Osteocyte (in vitro differentiated cells): ENCODE data around the gene GLT6D1. TPM values are rescaled to one million over a fixed set of nuclear protein-coding genes. Genes with fewer than 3 reads are reported as not detected.

Experiments
- DNase-seq: peaks from one replicate; pipeline ENCODE4 v3.0.0; 2021; ENCODE audit warnings: mixed read lengths; ENCODE audit not compliant: unreplicated experiment; ENCODE audit errors: extremely low spot score
- H3K27ac Mint-ChIP-seq: one replicate; pipeline ENCODE4 v1.8.0; 2021; ENCODE audit warnings: mild to moderate bottlenecking, mixed read lengths; ENCODE audit not compliant: unreplicated experiment
- H3K27me3 Mint-ChIP-seq: one replicate; pipeline ENCODE4 v1.8.0; 2021; ENCODE audit warnings: mixed read lengths; ENCODE audit not compliant: unreplicated experiment
- H3K36me3 Mint-ChIP-seq: one replicate; pipeline ENCODE4 v1.8.0; 2021; ENCODE audit warnings: mixed read lengths; ENCODE audit not compliant: unreplicated experiment
- H3K4me1 Mint-ChIP-seq: one replicate; pipeline ENCODE4 v1.8.0; 2021; ENCODE audit warnings: mixed read lengths; ENCODE audit not compliant: unreplicated experiment
- H3K4me3 Mint-ChIP-seq: one replicate; pipeline ENCODE4 v1.8.0; 2021; ENCODE audit warnings: mild to moderate bottlenecking, moderate library complexity, mixed read lengths; ENCODE audit not compliant: unreplicated experiment
- H3K9me3 Mint-ChIP-seq: one replicate; pipeline ENCODE4 v1.8.0; 2021; ENCODE audit warnings: mixed read lengths; ENCODE audit not compliant: unreplicated experiment
- total RNA-seq: library from RNA; stranded (reverse); gene quantifications from 2 replicates; pipeline ENCODE4 v1.2.1, GENCODE V29; 2021
- TF ChIP-seq, protein P1 (sequence below): fragments of 200-600 bp; sonication (generic); IDR thresholded peaks from 2 replicates; pipeline ENCODE4 v1.5.0; 2021; ENCODE audit warnings: antibody characterized with exemption, mild to moderate bottlenecking, moderate library complexity

The GLT6D1 gene
- total RNA-seq, 1 donor from 2014 or later: not detected

DNA sequence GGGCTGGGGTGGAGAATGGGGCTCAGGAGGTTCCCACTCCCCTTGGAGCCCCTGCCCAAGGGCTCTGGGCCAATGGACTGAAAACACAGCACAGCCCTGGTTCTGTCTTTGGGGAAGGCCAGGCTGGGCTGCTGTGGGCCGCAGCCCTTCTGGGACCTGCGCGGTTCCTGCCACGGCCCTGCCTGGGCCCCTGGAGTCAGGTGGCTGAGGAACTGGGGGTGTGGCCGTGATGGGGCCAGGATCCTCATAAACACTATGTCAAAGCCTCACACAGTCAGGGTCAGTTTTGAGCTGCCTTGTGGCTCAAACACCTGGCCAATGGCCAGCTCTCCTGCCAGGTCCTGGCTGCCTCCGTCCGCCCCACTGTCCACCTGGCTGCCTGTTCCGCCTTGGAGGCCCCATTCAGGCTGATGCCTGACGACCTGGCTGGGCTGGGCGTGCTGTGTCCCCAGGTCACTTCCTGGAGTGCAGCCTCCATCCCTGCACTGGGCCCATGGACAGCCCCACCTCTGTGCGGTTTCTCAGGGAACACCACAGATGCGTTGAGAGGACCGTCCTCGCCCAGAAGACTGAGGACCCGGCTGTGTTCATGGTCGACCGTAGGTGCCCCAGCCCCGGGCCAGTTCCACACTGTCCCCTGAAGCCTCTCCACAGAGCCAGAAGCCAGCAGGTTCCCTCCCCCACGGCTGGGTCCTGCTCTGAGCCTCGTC, 50.3 kb downstream of the GLT6D1 start:
- Mint-ChIP-seq H3K9me3 (no peaks in the 10 kb centered on the region), H3K27me3 (peaks cover 2% of the 10 kb centered on the region), H3K4me3 (no peak overlapping the region), H3K27ac (no peak overlapping the region), H3K4me1 (no peaks in the 10 kb centered on the region), H3K36me3 (no peaks in the 10 kb centered on the region)
- TF ChIP-seq, protein P1, sequence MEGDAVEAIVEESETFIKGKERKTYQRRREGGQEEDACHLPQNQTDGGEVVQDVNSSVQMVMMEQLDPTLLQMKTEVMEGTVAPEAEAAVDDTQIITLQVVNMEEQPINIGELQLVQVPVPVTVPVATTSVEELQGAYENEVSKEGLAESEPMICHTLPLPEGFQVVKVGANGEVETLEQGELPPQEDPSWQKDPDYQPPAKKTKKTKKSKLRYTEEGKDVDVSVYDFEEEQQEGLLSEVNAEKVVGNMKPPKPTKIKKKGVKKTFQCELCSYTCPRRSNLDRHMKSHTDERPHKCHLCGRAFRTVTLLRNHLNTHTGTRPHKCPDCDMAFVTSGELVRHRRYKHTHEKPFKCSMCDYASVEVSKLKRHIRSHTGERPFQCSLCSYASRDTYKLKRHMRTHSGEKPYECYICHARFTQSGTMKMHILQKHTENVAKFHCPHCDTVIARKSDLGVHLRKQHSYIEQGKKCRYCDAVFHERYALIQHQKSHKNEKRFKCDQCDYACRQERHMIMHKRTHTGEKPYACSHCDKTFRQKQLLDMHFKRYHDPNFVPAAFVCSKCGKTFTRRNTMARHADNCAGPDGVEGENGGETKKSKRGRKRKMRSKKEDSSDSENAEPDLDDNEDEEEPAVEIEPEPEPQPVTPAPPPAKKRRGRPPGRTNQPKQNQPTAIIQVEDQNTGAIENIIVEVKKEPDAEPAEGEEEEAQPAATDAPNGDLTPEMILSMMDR: no peak
- DNase-seq: no peak

GRCh38 chr9:135588371-135588770, 51.0 kb downstream of the GLT6D1 start:
- H3K9me3 Mint-ChIP-seq: no peaks in the 10 kb centered on the region
- no peak for DNase-seq
- no peaks in the 10 kb centered on the region for H3K36me3 Mint-ChIP-seq
- H3K27me3 Mint-ChIP-seq: peaks cover 2% of the 10 kb centered on the region
- no peak overlapping the region for H3K27ac Mint-ChIP-seq
- no peak overlapping the region for H3K4me3 Mint-ChIP-seq
- H3K4me1 Mint-ChIP-seq: no peaks in the 10 kb centered on the region
- TF ChIP-seq, protein P1: no peak

DNA sequence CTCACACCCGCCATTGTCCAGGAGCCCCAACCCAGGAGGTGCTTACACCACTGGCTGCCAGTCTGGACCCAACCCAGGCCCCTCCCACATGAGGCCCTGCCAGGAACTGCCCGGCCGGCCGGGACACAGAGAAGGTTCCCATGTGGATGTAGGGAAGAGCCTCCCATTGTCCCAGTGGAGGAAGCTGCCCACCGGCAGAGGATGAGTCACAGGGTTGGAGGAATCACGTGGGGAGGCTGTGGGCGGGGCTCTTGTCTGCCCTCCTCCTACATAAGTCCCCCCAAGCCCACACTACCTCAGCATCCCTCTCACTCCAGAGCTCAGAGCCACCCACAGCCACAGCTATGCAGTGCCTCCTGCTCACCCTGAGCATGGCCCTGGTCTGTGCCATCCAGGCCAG, 51.7 kb downstream of the GLT6D1 start:
- DNase-seq: no peak
- peaks cover 2% of the 10 kb centered on the region for H3K27me3 Mint-ChIP-seq
- no peak overlapping the region for H3K27ac Mint-ChIP-seq
- H3K4me1 Mint-ChIP-seq: no peaks in the 10 kb centered on the region
- TF ChIP-seq, protein P1: no peak
- H3K36me3 Mint-ChIP-seq: no peaks in the 10 kb centered on the region
- H3K4me3 Mint-ChIP-seq: no peak overlapping the region
- H3K9me3 Mint-ChIP-seq: no peaks in the 10 kb centered on the region

DNA sequence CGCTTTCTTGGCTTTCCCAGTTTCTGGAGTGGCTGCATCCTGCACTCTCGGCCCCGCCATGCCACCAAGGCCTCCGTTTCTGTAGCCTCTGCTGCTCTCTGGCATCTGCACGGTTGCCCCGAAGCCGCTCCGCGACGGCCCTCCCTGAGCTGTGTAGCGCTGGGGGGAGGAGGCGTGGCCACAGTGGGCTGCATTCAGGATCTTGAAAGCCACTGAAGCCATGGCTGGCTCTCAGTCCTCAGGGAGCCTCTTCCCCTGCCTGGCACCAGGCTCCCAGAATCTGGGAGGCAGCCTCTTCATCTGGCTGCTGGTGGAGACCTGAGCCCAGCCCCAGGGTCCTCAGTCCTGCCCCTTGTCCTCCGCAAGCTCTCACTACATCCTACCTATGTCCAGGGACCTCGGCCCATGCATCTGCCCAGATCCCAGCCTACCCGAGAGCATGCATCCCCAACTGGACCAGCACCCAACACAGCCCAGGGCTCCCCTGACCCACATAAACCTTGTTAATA, 52.7 kb downstream of the GLT6D1 start:
- Mint-ChIP-seq H3K4me1 (no peaks in the 10 kb centered on the region), H3K9me3 (no peaks in the 10 kb centered on the region), H3K27me3 (peaks cover 2% of the 10 kb centered on the region), H3K27ac (no peak overlapping the region), H3K4me3 (no peak overlapping the region), H3K36me3 (no peaks in the 10 kb centered on the region)
- DNase-seq: no peak
- TF ChIP-seq, protein P1: no peak

GRCh38 chr9:135584934-135585333, 54.4 kb downstream of the GLT6D1 start:
- TF ChIP-seq, protein P1: no peak
- Mint-ChIP-seq H3K4me3 (no peak overlapping the region), H3K4me1 (no peaks in the 10 kb centered on the region), H3K27me3 (peaks cover 2% of the 10 kb centered on the region), H3K27ac (no peak overlapping the region), H3K9me3 (no peaks in the 10 kb centered on the region), H3K36me3 (no peaks in the 10 kb centered on the region)
- DNase-seq: no peak
